ENCODE measurements around the gene TXLNB.

Gene TXLNB

GRCh38 chr6:139291813-139292619, at the start of gene TXLNB:
Gene TXLNB (minus strand): TSS chr6:139291998. CDS start chr6:139288899, 3,099 bp downstream.
- H3K9me3 Mint-ChIP-seq = no peaks in the 10 kb centered on the region
- peak within 1 kb of the TSS; percentile 76 for H3K4me3 Mint-ChIP-seq
- no peaks in the 10 kb centered on the region for H3K27me3 Mint-ChIP-seq
- peaks cover 73% of the 10 kb centered on the region for H3K4me1 Mint-ChIP-seq
- peak; percentile 86 for ATAC-seq
- H3K36me3 Mint-ChIP-seq = peaks cover 23% of the 10 kb centered on the region
- peak within 1 kb of the TSS; percentile 92 for H3K27ac Mint-ChIP-seq

- Mint-ChIP-seq H3K36me3 (no peaks in the 10 kb centered on the region), H3K4me1 (peaks cover 16% of the 10 kb centered on the region), H3K27ac (no peak overlapping the region), H3K27me3 (no peaks in the 10 kb centered on the region), H3K9me3 (no peaks in the 10 kb centered on the region), H3K4me3 (no peak overlapping the region)
- no peak for ATAC-seq
Observed at GRCh38 chr6:139341060-139341459, 49.3 kb upstream of the TXLNB start.

- no peak for ATAC-seq
- peaks cover 26% of the 10 kb centered on the region for H3K4me1 Mint-ChIP-seq
- no peak overlapping the region for H3K4me3 Mint-ChIP-seq
- no peak overlapping the region for H3K27ac Mint-ChIP-seq
- no peaks in the 10 kb centered on the region for H3K27me3 Mint-ChIP-seq
- no peaks in the 10 kb centered on the region for H3K9me3 Mint-ChIP-seq
- no peaks in the 10 kb centered on the region for H3K36me3 Mint-ChIP-seq
Observed at GRCh38 chr6:139338795-139339194, 47.0 kb upstream of the TXLNB start.

DNA sequence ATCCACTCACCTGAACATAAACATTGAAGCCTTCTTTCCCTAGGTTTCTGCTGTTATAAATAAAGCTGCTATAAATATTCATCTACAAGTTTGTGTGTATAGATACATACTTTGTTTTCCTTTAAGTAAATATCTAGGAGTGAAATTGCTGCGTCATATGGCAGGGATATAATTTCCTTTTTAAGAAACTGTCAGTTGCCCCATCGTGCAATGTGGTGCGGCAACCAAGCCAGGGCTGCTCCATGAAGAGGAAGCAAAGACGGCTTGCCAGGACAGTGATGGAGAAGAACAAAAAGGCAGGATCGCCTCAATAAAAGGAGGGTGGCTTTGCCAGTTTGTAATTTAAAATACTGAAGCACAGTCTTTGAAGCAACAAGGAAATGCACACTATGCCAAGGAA, 46.0 kb upstream of the TXLNB start:
- ATAC-seq = no peak
- peaks cover 21% of the 10 kb centered on the region for H3K4me1 Mint-ChIP-seq
- no peaks in the 10 kb centered on the region for H3K27me3 Mint-ChIP-seq
- no peak overlapping the region for H3K4me3 Mint-ChIP-seq
- no peaks in the 10 kb centered on the region for H3K36me3 Mint-ChIP-seq
- H3K27ac Mint-ChIP-seq = no peak overlapping the region
- H3K9me3 Mint-ChIP-seq = no peaks in the 10 kb centered on the region

DNA sequence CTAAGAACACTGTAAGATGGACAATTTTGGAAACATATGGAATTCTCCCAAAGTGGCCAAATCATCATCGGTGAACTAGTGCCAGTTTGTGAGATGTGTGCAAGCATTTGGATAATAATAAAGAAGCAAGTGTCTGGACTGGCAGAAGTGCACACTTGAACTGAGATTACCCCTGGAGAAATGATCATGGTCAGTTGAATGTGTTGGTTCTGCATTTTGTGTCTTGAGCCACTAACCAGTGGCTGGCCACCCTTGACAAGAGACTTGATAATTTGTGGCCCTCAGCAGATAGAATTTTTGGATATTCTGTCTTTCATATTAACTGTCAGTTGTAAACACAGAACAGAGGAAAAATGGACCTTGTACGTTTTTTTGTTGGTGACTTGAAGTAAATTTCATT, 45.2 kb upstream of the TXLNB start:
- no peak overlapping the region for H3K27ac Mint-ChIP-seq
- H3K27me3 Mint-ChIP-seq = no peaks in the 10 kb centered on the region
- no peaks in the 10 kb centered on the region for H3K36me3 Mint-ChIP-seq
- no peaks in the 10 kb centered on the region for H3K9me3 Mint-ChIP-seq
- no peak for ATAC-seq
- no peak overlapping the region for H3K4me3 Mint-ChIP-seq
- peaks cover 19% of the 10 kb centered on the region for H3K4me1 Mint-ChIP-seq

DNA sequence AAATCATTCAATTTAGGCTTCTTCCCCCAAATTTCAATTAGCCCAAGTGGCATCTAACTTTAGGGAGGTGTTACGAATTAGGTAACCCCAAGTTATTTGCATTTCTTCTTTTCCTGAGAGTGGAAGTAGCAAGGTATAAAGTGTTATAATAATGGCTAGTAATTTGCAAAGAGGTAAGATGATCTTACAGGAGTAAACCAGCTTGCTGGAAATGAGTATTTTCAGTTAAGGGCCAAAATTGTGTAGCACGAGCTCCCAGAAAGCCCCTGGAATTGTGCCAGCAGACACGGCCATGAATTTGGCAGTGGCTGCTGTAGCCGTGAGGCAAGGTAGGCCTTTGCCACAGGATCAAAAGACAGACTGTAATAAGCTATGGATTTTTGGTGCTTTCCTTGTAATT, 44.7 kb upstream of the TXLNB start:
- Mint-ChIP-seq H3K4me3 (no peak overlapping the region), H3K9me3 (no peaks in the 10 kb centered on the region), H3K4me1 (peaks cover 19% of the 10 kb centered on the region), H3K27me3 (no peaks in the 10 kb centered on the region), H3K27ac (no peak overlapping the region), H3K36me3 (no peaks in the 10 kb centered on the region)
- ATAC-seq = no peak

DNA sequence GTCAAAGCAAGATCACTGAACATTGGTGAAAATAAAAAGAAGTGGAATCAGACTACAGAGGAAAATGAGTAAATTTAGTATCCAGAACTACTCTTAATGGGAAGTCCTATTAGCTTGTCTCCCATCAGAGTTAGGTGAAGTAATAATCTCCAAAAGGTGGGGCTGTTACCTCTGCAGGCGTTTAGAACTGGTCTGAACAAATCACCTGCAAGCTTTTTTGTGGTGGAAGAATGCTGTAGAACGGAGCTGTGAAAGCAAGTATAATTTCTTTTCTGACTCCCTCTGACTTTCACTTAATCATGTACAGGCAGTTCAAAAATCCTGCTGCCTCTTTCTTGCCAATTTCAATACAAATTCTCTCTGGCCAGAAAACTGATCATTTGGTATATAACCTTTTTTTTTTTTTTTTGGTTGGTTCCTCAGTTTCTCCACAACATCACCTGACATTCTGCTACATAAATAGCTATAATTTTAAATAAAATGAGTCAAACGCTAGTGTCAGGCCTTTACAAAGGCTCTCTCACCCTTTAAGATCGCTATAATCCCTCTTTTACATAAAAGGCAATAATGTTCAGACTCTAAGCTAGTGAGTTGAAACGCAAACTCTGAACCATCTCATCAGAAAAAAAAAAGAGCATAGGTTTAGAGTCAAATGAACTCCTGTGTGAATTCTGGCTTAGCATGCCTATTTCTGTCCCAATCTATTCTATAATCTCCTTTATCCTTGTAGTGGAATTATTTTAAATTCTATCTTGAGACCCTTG, 43.8 kb upstream of the TXLNB start:
- no peaks in the 10 kb centered on the region for H3K36me3 Mint-ChIP-seq
- H3K4me3 Mint-ChIP-seq = no peak overlapping the region
- peak overlapping the region; percentile 47 for H3K27ac Mint-ChIP-seq
- H3K27me3 Mint-ChIP-seq = no peaks in the 10 kb centered on the region
- peaks cover 19% of the 10 kb centered on the region for H3K4me1 Mint-ChIP-seq
- no peak for ATAC-seq
- H3K9me3 Mint-ChIP-seq = no peaks in the 10 kb centered on the region

GRCh38 chr6:139334806-139335446, 43.1 kb upstream of the TXLNB start:
- Mint-ChIP-seq H3K4me1 (peaks cover 19% of the 10 kb centered on the region), H3K4me3 (no peak overlapping the region), H3K27ac (peak overlapping the region; percentile 47), H3K36me3 (no peaks in the 10 kb centered on the region), H3K27me3 (no peaks in the 10 kb centered on the region), H3K9me3 (no peaks in the 10 kb centered on the region)
- ATAC-seq = no peak

GRCh38 chr6:139330826-139331500, 39.2 kb upstream of the TXLNB start:
- H3K4me1 Mint-ChIP-seq = peaks cover 32% of the 10 kb centered on the region
- H3K4me3 Mint-ChIP-seq = no peak overlapping the region
- no peaks in the 10 kb centered on the region for H3K36me3 Mint-ChIP-seq
- no peaks in the 10 kb centered on the region for H3K9me3 Mint-ChIP-seq
- no peak overlapping the region for H3K27ac Mint-ChIP-seq
- H3K27me3 Mint-ChIP-seq = no peaks in the 10 kb centered on the region
- ATAC-seq = no peak

DNA sequence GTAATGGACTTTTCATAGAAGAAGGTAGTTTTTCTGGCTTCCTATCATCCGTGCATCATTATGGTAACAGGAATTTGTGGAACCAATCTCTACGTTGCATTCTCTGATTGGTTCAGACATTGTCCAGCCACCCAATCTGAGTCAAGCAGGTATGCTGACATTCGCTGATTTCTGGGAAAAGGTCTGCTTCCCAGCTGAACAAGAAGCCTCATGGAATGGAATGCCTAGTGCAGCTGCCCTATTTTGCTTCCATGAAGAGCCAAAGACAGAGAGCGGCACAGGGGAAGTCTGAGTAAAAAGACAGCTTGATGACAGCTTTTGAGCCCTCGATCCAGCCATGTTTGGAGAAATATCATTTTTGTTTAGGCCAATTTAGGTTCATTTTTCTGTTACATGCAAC, 38.5 kb upstream of the TXLNB start:
- no peaks in the 10 kb centered on the region for H3K9me3 Mint-ChIP-seq
- H3K4me3 Mint-ChIP-seq = no peak overlapping the region
- H3K27me3 Mint-ChIP-seq = no peaks in the 10 kb centered on the region
- no peak overlapping the region for H3K27ac Mint-ChIP-seq
- H3K4me1 Mint-ChIP-seq = peaks cover 36% of the 10 kb centered on the region
- no peaks in the 10 kb centered on the region for H3K36me3 Mint-ChIP-seq
- ATAC-seq = no peak

- no peak for ATAC-seq
- H3K36me3 Mint-ChIP-seq = no peaks in the 10 kb centered on the region
- no peak overlapping the region for H3K4me3 Mint-ChIP-seq
- no peaks in the 10 kb centered on the region for H3K27me3 Mint-ChIP-seq
- no peak overlapping the region for H3K27ac Mint-ChIP-seq
- H3K4me1 Mint-ChIP-seq = peaks cover 31% of the 10 kb centered on the region
- H3K9me3 Mint-ChIP-seq = no peaks in the 10 kb centered on the region
Observed at GRCh38 chr6:139329224-139329623, 37.4 kb upstream of the TXLNB start.

DNA sequence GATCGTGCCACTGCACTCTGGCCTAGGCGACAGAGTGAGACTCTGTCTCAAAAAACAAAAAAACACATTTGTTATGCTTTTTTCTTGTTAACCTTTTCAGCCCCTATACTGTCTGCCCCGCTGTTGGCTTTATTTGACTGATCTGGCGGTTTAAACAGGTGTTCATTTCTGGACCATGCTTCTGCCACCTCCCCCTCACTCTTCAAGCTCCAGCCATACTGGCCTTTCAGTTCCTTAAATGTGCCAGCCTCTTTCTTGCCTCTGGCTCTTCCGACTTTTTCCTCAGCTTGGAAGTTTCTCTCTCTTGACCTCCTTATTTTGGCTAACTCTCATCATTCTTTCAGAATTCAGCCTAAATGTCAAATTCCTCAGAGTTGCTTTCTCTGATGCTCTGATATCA, 35.2 kb upstream of the TXLNB start:
- Mint-ChIP-seq H3K27ac (peak overlapping the region; percentile 6), H3K4me1 (peaks cover 50% of the 10 kb centered on the region), H3K36me3 (no peaks in the 10 kb centered on the region), H3K27me3 (no peaks in the 10 kb centered on the region), H3K4me3 (no peak overlapping the region), H3K9me3 (no peaks in the 10 kb centered on the region)
- ATAC-seq = peak; percentile 82

DNA sequence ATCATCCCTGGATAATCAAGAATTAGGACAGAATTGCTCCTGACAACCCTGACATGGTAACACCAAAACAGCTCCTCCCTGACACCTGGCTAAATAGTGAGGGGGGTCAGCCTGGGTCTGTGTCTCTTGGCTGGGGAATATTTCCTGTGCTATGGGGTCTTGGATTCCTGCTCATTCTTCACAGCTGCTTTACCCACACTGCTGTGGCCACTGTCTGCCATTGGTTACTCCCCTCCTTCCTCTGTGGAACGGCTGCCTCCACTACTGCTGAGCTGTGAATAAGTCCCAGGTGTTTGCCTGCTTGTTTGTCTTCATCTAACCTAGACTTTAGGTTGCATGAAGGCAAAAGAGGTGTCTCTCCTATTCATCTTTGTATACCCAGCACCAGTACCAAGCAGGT, 33.9 kb upstream of the TXLNB start:
- peak overlapping the region; percentile 6 for H3K27ac Mint-ChIP-seq
- H3K4me1 Mint-ChIP-seq = peaks cover 50% of the 10 kb centered on the region
- no peak for ATAC-seq
- H3K4me3 Mint-ChIP-seq = peak overlapping the region; percentile 20
- no peaks in the 10 kb centered on the region for H3K27me3 Mint-ChIP-seq
- H3K9me3 Mint-ChIP-seq = no peaks in the 10 kb centered on the region
- H3K36me3 Mint-ChIP-seq = no peaks in the 10 kb centered on the region

GRCh38 chr6:139325125-139325524, 33.3 kb upstream of the TXLNB start:
- ATAC-seq = peak; percentile 37
- Mint-ChIP-seq H3K27me3 (no peaks in the 10 kb centered on the region), H3K4me1 (peaks cover 50% of the 10 kb centered on the region), H3K4me3 (no peak overlapping the region), H3K36me3 (no peaks in the 10 kb centered on the region), H3K9me3 (no peaks in the 10 kb centered on the region), H3K27ac (peak overlapping the region; percentile 6)

GRCh38 chr6:139324301-139324555, 32.4 kb upstream of the TXLNB start:
- ATAC-seq = no peak
- H3K4me1 Mint-ChIP-seq = peaks cover 45% of the 10 kb centered on the region
- H3K36me3 Mint-ChIP-seq = no peaks in the 10 kb centered on the region
- no peaks in the 10 kb centered on the region for H3K9me3 Mint-ChIP-seq
- H3K4me3 Mint-ChIP-seq = peak overlapping the region; percentile 54
- H3K27ac Mint-ChIP-seq = peak overlapping the region; percentile 76
- no peaks in the 10 kb centered on the region for H3K27me3 Mint-ChIP-seq
